Measurements from ENCODE around the gene RAB23.

Gene RAB23

GRCh38 chr6:57180596-57180995, 41.5 kb downstream of the RAB23 start:
- DNase-seq (ENCODE audit: low read depth): no peak

- DNase-seq (ENCODE audit: low read depth): no peak
These were observed 44.4 kb downstream of the RAB23 start for GRCh38 chr6:57177545-57178265.

- DNase-seq (ENCODE audit: low read depth): no peak
These were observed 47.6 kb downstream of the RAB23 start for GRCh38 chr6:57174511-57174907.

- no peak for DNase-seq (ENCODE audit: low read depth)
These were observed 48.1 kb downstream of the RAB23 start for GRCh38 chr6:57173886-57174510.

GRCh38 chr6:57173056-57173885, 48.8 kb downstream of the RAB23 start:
- DNase-seq (ENCODE audit: low read depth): no peak

- DNase-seq (ENCODE audit: low read depth): no peak
These were observed 49.7 kb downstream of the RAB23 start, which contains the start of gene BAG2 for GRCh38 chr6:57172136-57173055. TSS of gene BAG2 (plus strand) at chr6:57172326. CDS start at chr6:57172698, 372 bp downstream.

- no peak for DNase-seq (ENCODE audit: low read depth)
These were observed 57.0 kb downstream of the RAB23 start for GRCh38 chr6:57165080-57165479.

GRCh38 chr6:57163956-57164355, 58.2 kb downstream of the RAB23 start:
- DNase-seq (ENCODE audit: low read depth): no peak

GRCh38 chr6:57162516-57162915, 59.6 kb downstream of the RAB23 start:
- no peak for DNase-seq (ENCODE audit: low read depth)

- DNase-seq (ENCODE audit: low read depth): no peak
These were observed 60.1 kb downstream of the RAB23 start for GRCh38 chr6:57162028-57162427.

GRCh38 chr6:57159127-57159526, 63.0 kb downstream of the RAB23 start:
- no peak for DNase-seq (ENCODE audit: low read depth)

- no peak for DNase-seq (ENCODE audit: low read depth)
These were observed 63.4 kb downstream of the RAB23 start for GRCh38 chr6:57158658-57159057.

- no peak for DNase-seq (ENCODE audit: low read depth)
These were observed 73.9 kb downstream of the RAB23 start for GRCh38 chr6:57147955-57148858.

- no peak for DNase-seq (ENCODE audit: low read depth)
These were observed 74.7 kb downstream of the RAB23 start for GRCh38 chr6:57147401-57147800.

- DNase-seq (ENCODE audit: low read depth): no peak
These were observed 78.4 kb downstream of the RAB23 start for GRCh38 chr6:57143690-57144089.

- DNase-seq (ENCODE audit: low read depth): no peak
These were observed 80.0 kb downstream of the RAB23 start for GRCh38 chr6:57142178-57142525.

GRCh38 chr6:57141451-57142177, 80.5 kb downstream of the RAB23 start:
- no peak for DNase-seq (ENCODE audit: low read depth)

GRCh38 chr6:57138026-57138425, 84.1 kb downstream of the RAB23 start:
- DNase-seq (ENCODE audit: low read depth): no peak

GRCh38 chr6:57137350-57137749, 84.8 kb downstream of the RAB23 start:
- DNase-seq (ENCODE audit: low read depth): no peak

All from HS-27A (cell line).